CD4-positive, alpha-beta T cell (primary cell): ENCODE measurements around the gene NTM. TPM values are rescaled to one million over a fixed set of nuclear protein-coding genes. Genes with fewer than 3 reads are reported as not detected.
"Not testable (repeated sequence)": the region's sequence is repeated elsewhere in the genome, so short reads cannot be mapped to it uniquely, and the experiment has no call there.

Source experiments
- ATAC-seq: fragments of 200-7000 bp; cut with Tn5 transposase; one replicate; pipeline ENCODE4 v1.10.0; 2022; ENCODE audit warnings: mild to moderate bottlenecking; ENCODE audit not compliant: poor library complexity
- CTCF ChIA-PET: fragments of 350-600 bp; sonication (Branson Sonifier 250); formaldehyde crosslinking; loops from one replicate; lab custom pipeline; 2021; ENCODE audit warnings: antibody characterized with exemption, inconsistent platforms; lab: Charles Lee
- POLR2A ChIA-PET: fragments of 350-600 bp; sonication (Branson Sonifier 250); formaldehyde crosslinking; loops from one replicate; lab custom pipeline; 2021; ENCODE audit warnings: antibody characterized with exemption, inconsistent platforms; lab: Charles Lee
- DNase-seq, 14 experiments: peaks; one replicate each; pipeline ENCODE4 v3.0.0-alpha.2; 2013 to 2020; ENCODE audit warnings: mixed read lengths in 2 of 14
- H3K27ac ChIP-seq, 2 donors: one replicate each; pipeline versions ENCODE4 v1.5.1 to v1.7.0; 2013; ENCODE audit warnings: low read length in 2 of 2, low read depth in 1 of 2, mild to moderate bottlenecking in 1 of 2
- H3K27me3 ChIP-seq, 2 experiments: 1 replicate in 1 of 2; 2 replicates in 1 of 2; pipeline versions ENCODE4 v1.6.1 to v1.7.0; 2013; ENCODE audit warnings: low read length in 2 of 2, control low read depth in 1 of 2, mild to moderate bottlenecking in 1 of 2, moderate library complexity in 1 of 2; ENCODE audit not compliant: insufficient read depth in 2 of 2, control insufficient read depth in 1 of 2
- H3K36me3 ChIP-seq: one replicate; pipeline ENCODE4 v1.6.1; 2013; ENCODE audit warnings: low read length, control low read depth; ENCODE audit not compliant: insufficient read depth
- H3K4me1 ChIP-seq: one replicate; pipeline ENCODE4 v1.6.1; 2013; ENCODE audit warnings: low read length, control low read depth; ENCODE audit not compliant: insufficient read depth
- H3K4me3 ChIP-seq: one replicate; pipeline ENCODE4 v1.5.1; 2013; ENCODE audit warnings: mild to moderate bottlenecking, low read length, moderate library complexity
- H3K9me3 ChIP-seq, 2 experiments: 1 replicate in 1 of 2; 2 replicates in 1 of 2; pipeline versions ENCODE4 v1.6.1 to v1.7.0; 2013; ENCODE audit warnings: low read length in 2 of 2, mild to moderate bottlenecking in 2 of 2, control low read depth in 1 of 2, moderate library complexity in 1 of 2; ENCODE audit not compliant: control insufficient read depth in 1 of 2, insufficient read depth in 1 of 2
- H3K27ac Mint-ChIP-seq: one replicate; pipeline ENCODE4 v1.8.0; 2020; ENCODE audit warnings: mixed read lengths
- H3K27me3 Mint-ChIP-seq: one replicate; pipeline ENCODE4 v1.8.0; 2021; ENCODE audit warnings: mixed read lengths
- H3K36me3 Mint-ChIP-seq: one replicate; pipeline ENCODE4 v1.8.0; 2021; ENCODE audit warnings: low read depth, mixed read lengths
- H3K4me1 Mint-ChIP-seq: one replicate; pipeline ENCODE4 v1.8.0; 2021; ENCODE audit warnings: low read depth, mixed read lengths
- H3K4me3 Mint-ChIP-seq: one replicate; pipeline ENCODE4 v1.8.0; 2020; ENCODE audit warnings: mild to moderate bottlenecking, mixed read lengths
- H3K9me3 Mint-ChIP-seq: one replicate; pipeline ENCODE4 v1.8.0; 2020; ENCODE audit warnings: mixed read lengths
- intact Hi-C, 2 experiments: fragments of 100-400 bp; cut with DNase I in 1 of 2; cut with micrococcal nuclease in 1 of 2; formaldehyde crosslinking; loops; one replicate each; pipeline versions ENCODE4 v1.15.1 to v1.9.0; 2023 to 2025; cut with DNase I, micrococcal nuclease
- total RNA-seq, 174 experiments: library from RNA in 2 of 174; stranded (reverse) in 2 of 174; gene quantifications; one replicate each; pipeline ENCODE4 v1.2.3 and lab custom pipeline; 2021 to 2026
- TF ChIP-seq, protein P1 (sequence below): fragments of 200-600 bp; IDR thresholded peaks from one replicate; pipeline ENCODE4 v1.8.0; 2022; ENCODE audit warnings: antibody characterized with exemption, mild to moderate bottlenecking

NTM gene
- total RNA-seq, 2 experiments from 2014 or later, result not detected

GRCh38 chr11:132064987-132065620 is 694.7 kb downstream of the NTM start:
- H3K4me3 Mint-ChIP-seq, result no peak overlapping the region
- ChIA-PET POLR2A (no interaction called here), CTCF (no interaction called here)
- Histone ChIP-seq H3K36me3 (no peaks in the 10 kb centered on the region), H3K4me3 (no peak overlapping the region), H3K9me3 (no peaks in the 10 kb centered on the region), H3K27ac (no peak overlapping the region), H3K27me3 (no peaks in the 10 kb centered on the region), H3K4me1 (no peaks in the 10 kb centered on the region)
- H3K36me3 Mint-ChIP-seq, result no peaks in the 10 kb centered on the region
- TF ChIP-seq, protein P1, sequence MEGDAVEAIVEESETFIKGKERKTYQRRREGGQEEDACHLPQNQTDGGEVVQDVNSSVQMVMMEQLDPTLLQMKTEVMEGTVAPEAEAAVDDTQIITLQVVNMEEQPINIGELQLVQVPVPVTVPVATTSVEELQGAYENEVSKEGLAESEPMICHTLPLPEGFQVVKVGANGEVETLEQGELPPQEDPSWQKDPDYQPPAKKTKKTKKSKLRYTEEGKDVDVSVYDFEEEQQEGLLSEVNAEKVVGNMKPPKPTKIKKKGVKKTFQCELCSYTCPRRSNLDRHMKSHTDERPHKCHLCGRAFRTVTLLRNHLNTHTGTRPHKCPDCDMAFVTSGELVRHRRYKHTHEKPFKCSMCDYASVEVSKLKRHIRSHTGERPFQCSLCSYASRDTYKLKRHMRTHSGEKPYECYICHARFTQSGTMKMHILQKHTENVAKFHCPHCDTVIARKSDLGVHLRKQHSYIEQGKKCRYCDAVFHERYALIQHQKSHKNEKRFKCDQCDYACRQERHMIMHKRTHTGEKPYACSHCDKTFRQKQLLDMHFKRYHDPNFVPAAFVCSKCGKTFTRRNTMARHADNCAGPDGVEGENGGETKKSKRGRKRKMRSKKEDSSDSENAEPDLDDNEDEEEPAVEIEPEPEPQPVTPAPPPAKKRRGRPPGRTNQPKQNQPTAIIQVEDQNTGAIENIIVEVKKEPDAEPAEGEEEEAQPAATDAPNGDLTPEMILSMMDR, result no peak
- H3K27ac Mint-ChIP-seq, result no peak overlapping the region
- ATAC-seq (no peak), DNase-seq (no peak)
- peaks cover 5% of the 10 kb centered on the region for H3K9me3 Mint-ChIP-seq
- intact Hi-C loops, result no loop called here
- no peaks in the 10 kb centered on the region for H3K4me1 Mint-ChIP-seq
- H3K27me3 Mint-ChIP-seq, result no peaks in the 10 kb centered on the region

DNA sequence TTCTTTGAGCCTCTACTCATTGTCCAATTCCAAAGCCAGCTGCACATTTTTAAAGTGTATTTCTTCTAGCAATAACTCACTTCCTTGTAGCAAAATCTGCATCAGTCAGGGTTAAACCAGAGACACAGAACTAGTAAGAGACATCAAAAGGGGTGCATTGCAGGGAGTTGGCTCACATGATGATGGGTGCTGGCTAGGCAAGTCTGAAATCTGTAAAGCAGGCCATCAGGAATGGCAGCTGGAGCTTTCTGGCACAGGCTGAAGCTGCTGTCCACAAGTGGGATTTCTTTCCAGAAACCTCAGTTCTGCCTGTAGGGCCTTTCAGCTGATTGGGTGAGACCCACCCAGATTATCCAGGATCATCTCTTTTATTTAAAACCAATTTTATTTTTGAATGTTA is 698.1 kb downstream of the NTM start:
- DNase-seq (no peak), ATAC-seq (no peak)
- H3K27me3 Mint-ChIP-seq, result no peaks in the 10 kb centered on the region
- CTCF ChIA-PET, result no interaction called here
- no peak overlapping the region for H3K4me3 Mint-ChIP-seq
- H3K27ac ChIP-seq, result no peak overlapping the region
- H3K4me1 Mint-ChIP-seq, result no peaks in the 10 kb centered on the region
- POLR2A ChIA-PET, result no interaction called here
- peaks cover 7% of the 10 kb centered on the region for H3K9me3 Mint-ChIP-seq
- H3K27ac Mint-ChIP-seq, result no peak overlapping the region
- H3K36me3 Mint-ChIP-seq, result no peaks in the 10 kb centered on the region
- no peaks in the 10 kb centered on the region for H3K36me3 ChIP-seq
- no peaks in the 10 kb centered on the region for H3K9me3 ChIP-seq
- no peaks in the 10 kb centered on the region for H3K4me1 ChIP-seq
- H3K27me3 ChIP-seq, result no peaks in the 10 kb centered on the region
- TF ChIP-seq, protein P1, result no peak
- no peak overlapping the region for H3K4me3 ChIP-seq
- intact Hi-C loops, result no loop called here

- H3K27me3 Mint-ChIP-seq, H3K27ac ChIP-seq, POLR2A ChIA-PET, DNase-seq, H3K27me3 ChIP-seq, CTCF ChIA-PET, H3K4me1 ChIP-seq, H3K9me3 Mint-ChIP-seq, intact Hi-C loops, H3K27ac Mint-ChIP-seq, ATAC-seq, H3K4me3 Mint-ChIP-seq, H3K36me3 Mint-ChIP-seq, H3K9me3 ChIP-seq, H3K4me1 Mint-ChIP-seq, H3K4me3 ChIP-seq, H3K36me3 ChIP-seq: not testable (repeated sequence)
Observed at GRCh38 chr11:132069593-132069992, 699.2 kb downstream of the NTM start.

- H3K4me3 ChIP-seq, H3K9me3 ChIP-seq, H3K27me3 ChIP-seq, H3K36me3 ChIP-seq, H3K27ac Mint-ChIP-seq, H3K4me1 ChIP-seq, H3K4me3 Mint-ChIP-seq, CTCF ChIA-PET, POLR2A ChIA-PET, H3K27me3 Mint-ChIP-seq, DNase-seq, H3K4me1 Mint-ChIP-seq, intact Hi-C loops, H3K9me3 Mint-ChIP-seq, H3K36me3 Mint-ChIP-seq, H3K27ac ChIP-seq, ATAC-seq: not testable (repeated sequence)
Observed at GRCh38 chr11:132070907-132071306, 700.5 kb downstream of the NTM start.
